Effector CD8-positive, alpha-beta T cell (primary cell): ENCODE results near the gene CISD1.

Experiments used
- DNase-seq: peaks from one replicate; lab custom pipeline; 2025; lab: John Stamatoyannopoulos, UW

The CISD1 gene

DNA sequence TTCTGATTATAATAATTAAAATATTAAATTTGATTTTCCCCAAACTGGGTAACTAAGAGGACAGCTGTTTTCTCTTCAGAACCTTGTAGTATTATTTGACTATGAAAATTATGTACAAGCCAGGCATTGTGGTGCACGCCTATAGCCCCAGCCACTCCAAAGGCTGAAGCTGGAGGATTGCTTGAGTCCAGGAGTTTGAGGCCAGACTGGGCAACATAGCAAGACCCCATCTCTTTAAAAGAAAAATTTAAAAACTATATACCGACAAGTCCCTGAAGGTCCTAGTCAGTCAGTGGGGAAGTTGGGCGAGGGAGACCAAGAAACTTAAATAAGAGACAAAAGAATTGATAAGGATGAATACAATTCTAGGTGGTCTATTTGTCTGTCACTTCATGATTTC, 38.7 kb downstream of the CISD1 start:
- no peak for DNase-seq

DNA sequence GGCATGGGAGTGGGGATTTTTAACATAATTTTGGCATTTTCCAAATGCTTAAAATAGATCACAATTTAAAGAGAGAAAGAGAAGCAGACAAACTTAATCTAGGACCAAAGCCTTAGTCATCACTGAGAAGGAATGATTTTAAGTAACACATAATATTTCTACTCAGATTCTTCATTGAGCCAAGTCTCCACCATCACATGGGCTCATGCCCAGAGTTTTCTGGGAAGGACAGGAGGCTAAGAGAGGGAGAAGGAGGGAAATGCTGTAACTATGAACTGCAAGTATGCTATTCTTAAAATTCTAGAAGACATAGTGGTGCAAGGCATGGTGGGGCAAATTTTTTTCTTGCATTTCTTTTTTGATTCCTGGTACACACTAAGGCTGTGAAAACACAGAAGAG, 42.1 kb downstream of the CISD1 start:
- no peak for DNase-seq

DNA sequence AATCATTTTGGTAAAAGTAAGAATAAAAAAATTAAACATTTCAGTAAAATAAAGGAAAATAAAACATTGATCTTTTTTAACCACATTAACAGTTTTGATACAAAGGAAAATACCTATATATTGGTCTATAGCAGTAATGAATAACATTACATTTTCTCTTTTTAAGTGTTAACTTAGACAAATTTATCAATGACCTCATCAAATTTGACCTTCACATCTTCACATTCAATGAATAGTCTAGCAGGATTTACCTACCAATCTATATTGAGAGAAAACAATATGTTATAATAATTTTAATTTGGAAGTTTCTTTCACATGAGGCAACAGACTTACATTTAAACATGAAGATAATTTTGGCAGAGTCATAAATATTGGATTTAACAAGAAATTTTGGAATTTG, 47.9 kb downstream of the CISD1 start:
- DNase-seq = no peak

DNA sequence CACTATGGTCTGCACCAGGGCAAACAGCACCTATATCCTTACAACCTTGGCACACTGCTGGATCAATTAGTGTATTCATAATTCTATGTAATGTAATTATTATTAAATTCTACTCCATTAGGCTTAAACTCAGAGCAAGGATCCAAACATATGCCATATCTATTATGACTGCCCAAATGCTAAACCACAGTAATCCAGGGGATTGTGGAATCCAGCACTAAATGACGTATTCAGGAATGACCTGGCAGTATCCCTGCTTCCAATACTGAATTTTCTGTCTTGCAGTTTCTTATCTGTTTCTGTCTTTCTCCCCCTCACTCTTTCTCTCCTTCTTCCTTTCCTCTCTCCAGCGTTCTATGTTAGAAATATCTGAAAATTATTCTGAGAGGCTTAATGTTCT, 49.4 kb downstream of the CISD1 start:
- no peak for DNase-seq

DNA sequence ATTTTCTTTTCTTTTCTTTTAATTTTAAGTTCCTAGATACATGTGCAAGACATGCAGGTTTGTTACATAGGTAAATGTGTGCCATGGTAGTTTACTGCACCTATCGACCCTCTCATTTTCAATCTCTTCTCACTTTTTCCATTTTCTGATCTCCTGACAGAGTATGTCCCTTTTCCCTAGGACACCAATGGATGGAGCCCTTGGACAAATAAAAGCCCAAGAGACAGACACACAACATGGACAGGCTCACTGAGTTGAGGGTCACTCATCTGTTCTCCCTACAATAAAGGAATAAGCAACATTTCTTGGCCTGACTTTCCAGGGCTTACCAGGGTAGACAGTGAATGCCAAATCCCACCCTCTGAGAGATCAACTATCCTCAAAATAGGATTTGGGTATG, 50.6 kb downstream of the CISD1 start:
- no peak for DNase-seq

DNA sequence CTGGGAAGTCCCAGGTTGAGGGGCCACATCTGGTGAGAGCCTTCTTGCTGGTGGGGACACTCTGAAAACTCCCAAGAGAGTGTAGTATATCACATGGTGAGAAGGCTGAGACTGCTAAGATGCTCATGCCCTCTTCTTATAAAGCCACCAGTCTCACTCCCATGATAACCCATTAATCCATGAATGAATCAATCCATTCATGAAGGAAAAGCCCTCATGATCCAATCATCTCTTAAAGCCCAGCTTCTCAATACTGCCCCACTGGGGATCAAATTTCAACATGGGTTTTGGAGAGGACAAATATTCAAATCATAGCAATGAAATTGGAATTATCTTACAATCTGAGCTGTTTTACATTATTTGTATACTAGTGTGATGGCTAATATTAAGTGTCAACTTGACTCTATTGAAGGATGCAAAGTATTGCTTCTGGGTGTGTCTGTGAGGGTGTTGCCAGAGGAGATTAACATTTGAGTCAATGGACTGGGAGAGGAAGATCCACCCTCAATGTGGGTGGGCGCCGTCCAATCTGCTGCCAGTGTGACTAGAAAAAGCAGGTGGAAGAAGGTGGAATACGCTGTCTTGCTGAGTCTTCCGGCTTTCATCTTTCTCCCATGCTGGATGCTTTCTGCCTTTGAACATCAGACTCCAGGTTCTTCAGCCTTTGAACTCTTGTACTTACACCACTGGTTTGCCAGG, 51.5 kb downstream of the CISD1 start:
- DNase-seq = no peak

DNA sequence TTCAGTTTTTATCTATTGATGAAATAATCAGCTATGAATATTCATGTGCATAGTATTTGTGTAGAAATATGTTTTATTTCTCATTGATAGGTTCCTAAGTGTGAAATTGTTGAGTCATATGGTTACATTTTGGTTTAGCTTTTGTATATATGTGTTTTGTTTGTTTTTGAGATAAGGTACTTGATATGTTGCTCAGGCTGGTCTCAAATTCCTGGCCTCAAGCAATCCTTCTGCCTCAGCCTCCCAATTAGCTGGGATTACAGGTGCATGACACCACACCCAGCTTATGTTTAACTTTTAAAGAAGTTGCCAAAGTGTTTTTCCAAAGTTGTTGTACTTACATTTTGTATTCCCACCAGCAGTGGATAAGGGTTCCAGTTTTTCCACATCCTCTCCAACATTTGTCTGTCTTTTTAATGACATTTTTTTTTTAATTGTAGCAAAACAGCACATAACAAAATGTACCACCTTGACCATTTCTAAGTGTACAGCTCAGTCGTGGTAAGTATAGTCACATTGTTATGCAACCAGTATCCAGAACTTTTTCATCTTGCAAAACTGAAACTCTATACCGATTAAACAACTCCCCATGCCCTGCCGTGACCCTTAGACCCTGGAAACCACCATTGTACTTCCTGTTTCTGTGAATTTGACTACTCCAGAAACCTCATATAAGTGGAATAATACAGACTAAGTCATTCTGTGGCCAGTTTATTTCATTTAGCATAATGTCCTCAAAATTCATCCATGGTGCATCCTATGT, 53.3 kb downstream of the CISD1 start:
- DNase-seq = no peak

DNA sequence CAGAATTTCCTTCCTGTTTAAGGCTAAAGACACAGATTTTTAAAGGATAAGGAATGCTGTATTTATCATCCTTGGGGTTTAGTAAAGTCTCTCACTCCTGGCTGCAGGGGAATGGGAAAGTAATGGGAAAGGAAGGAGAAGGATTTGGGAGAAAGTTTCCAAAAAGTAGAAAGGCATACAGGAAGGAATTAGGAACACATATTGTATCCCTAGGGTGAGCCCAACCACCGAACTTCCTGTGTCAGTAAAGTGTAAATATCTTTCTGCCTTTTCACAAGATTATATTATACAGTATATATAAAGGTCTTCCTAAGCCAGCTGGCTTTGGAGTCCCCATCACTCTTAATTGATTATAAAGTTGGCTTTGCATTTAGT, 53.9 kb downstream of the CISD1 start:
- DNase-seq = no peak

DNA sequence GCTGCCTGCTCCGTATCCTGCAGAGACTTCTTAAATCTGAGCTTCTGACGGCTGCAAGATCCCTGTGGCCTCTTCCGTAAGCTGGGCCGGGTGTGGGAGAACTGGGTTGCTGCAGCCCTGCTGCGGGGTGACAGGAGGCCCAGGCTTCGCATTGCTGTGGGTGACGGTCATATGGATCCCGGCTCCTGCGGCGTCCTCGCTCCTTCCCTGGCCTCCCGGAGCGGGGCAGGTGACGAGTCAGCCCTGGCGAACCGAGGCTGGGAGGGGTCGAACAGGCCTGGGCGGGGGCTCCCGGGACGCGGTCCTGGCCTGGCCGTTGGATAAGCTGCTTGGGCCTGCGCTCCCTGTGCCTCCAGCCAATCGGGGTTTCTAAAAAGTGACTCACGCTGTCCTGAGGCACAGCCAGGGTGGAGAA, 58.0 kb downstream of the CISD1 start:
- no peak for DNase-seq

DNA sequence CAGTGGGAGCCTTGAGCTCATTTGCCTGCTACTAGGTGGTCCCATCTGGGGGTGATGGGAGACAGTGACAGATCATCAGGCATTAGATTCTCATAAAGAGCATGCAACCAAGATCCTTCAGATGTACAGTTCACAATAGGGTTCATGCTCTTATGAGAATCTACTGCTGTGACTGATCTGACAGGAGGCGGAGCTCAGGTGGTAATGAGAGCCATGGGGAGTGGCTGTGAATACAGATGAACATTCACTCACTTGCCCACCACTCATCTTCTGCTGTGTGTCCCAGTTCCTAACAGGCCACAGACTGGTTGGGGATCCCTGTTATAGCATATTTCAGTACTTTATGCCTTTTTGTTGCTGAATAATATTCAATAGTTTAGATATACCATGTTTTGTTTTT, 59.3 kb downstream of the CISD1 start:
- no peak for DNase-seq

DNA sequence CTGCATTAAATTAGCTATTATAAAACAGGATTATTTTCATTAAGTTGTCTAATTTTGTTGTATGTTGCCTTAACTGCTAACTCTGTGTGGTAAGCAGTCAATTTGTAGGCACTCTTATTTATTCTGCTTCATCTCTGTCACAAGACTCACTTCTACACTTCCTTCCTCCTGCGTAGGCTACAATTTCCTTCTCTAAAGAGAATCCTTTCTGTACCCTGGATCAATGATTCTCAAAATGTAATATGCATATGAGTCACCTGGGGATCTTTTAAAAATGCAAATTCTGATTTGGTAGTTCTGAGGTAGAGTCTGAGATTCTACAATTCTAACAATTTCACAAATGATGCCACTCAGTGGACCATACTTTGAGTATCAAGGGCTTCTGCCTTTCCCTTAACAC, 61.5 kb downstream of the CISD1 start:
- DNase-seq = no peak

DNA sequence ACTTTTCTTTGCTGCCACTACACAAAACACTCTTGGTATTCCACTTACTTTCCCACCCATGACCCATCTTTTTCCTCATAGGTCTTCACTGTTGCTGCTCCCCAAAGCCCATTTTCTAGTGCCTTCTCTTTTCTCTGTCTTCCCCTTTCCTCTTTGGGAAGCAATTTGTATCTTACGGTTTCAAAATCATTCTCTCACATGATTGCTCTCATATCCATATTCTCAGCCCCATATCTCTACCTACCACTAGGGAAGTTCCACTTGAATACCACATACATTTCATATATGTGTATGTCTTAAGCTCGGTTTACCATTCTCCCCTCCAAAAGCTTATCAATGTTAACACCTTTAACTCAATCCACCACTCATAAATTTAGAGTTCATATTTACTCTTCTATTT, 62.7 kb downstream of the CISD1 start:
- no peak for DNase-seq

DNA sequence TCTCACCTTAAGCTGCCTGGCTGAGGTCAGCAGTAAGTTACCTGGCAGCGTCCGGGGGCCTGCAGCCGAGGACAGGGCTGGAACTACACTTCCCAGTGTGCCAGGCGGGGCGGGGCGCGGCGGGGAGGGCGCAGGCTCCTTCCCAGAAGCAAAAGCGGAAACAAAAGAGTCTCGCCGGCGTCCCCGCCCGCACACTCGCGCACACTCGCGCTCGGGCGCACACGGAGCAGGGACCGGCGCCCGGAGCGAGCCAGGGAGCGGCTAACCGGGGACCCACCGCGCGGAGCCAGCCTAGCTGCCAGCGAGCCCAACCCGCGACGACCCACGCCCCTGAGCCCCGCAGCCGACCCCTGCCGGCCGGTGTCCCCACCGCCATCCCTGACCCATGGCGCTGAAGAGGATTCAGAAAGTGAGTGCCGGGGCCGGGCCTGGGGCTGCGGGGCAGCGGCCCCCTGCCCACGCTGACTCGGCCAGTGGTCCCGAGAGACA, 65.9 kb downstream of the CISD1 start, which contains the start of gene UBE2D1:
Gene UBE2D1 (plus strand): TSS at position 190 of the 489 bp plus-strand sequence. CDS start 196 bp downstream, at position 386.
- peak; percentile 56 for DNase-seq

DNA sequence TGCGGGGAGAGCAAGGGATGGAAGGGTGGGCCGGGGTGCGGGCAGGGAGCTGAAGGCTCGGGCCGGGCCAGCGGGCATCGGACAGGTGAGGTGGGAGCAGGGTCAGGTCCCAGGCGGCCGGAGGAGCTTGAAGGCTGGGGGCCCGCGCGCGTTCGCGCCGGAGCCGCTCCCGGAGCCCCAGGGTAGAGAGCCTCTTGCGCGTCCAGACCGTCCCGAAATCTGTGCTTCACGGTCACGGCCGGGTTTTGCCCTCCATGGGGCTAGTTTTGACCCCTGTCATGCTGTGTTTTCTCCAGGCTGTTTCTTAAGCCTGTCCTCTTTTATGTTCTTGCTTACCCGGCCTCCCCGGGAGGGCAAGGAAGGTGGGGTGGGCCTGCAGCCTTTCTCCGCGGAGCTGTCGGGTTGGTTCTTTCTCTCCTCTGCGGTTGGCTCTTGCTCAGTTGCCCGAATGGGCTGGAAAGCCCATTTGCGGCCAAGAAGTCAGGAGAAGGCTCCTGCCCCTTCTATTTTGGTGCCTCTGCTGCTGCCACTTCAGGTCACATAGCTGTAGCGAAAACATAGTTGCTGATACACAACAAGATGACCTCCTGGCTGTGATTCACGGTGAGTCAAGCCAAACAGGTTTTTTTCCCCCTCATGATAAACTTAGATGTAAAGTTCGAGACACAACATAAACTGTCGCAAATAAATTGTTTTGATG, 66.5 kb downstream of the CISD1 start:
- DNase-seq = no peak

DNA sequence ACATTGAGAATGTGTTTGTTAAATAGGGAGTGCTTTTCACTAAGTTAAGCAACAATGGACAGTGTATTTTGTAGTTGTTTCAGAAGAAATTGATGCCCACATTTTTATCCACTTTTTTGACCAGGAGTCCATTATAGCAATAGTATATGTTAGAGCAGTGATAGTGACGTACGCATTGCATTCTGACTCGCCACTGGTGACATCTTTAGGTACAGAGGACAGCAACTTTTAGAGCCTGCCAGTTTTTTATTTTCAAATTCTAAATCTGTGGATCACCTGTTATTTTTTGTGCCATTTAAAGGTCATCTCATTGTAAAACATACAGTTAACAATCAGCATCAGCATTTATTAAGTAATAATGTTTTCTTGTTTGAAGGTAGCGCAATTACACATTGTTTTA, 67.3 kb downstream of the CISD1 start:
- no peak for DNase-seq
